Osteoblast (primary cell): Measurements from ENCODE around the gene NPDC1. TPM values are rescaled to one million over a fixed set of nuclear protein-coding genes. Genes with fewer than 3 reads are reported as not detected.

Experiments used
- DNase-seq: peaks from one replicate; pipeline ENCODE4 v3.0.0; 2011; ENCODE audit warnings: low spot score, mixed read lengths; ENCODE audit not compliant: insufficient read length; ENCODE audit errors: missing footprints
- H2AFZ ChIP-seq: 2 replicates; pipeline ENCODE4 v1.6.0; 2011; ENCODE audit warnings: mild to moderate bottlenecking, low read length
- H3K27ac ChIP-seq: 2 replicates; pipeline ENCODE4 v1.5.1; 2011; ENCODE audit warnings: mild to moderate bottlenecking, low read depth, low read length, moderate library complexity
- H3K27me3 ChIP-seq: 2 replicates; pipeline ENCODE4 v1.6.0; 2012; ENCODE audit warnings: mild to moderate bottlenecking, control low read depth, inconsistent platforms, low read length, moderate library complexity; ENCODE audit not compliant: insufficient read depth
- H3K36me3 ChIP-seq: 2 replicates; pipeline ENCODE4 v1.5.1; 2011; ENCODE audit warnings: mild to moderate bottlenecking, low read length, control low read depth, moderate library complexity; ENCODE audit not compliant: insufficient read depth
- H3K4me1 ChIP-seq: 2 replicates; pipeline ENCODE4 v1.5.1; 2011; ENCODE audit warnings: mild to moderate bottlenecking, low read length, control low read depth, moderate library complexity; ENCODE audit not compliant: insufficient read depth
- H3K4me2 ChIP-seq: 2 replicates; pipeline ENCODE4 v1.6.0; 2011; ENCODE audit warnings: mild to moderate bottlenecking, low read length; ENCODE audit not compliant: insufficient read depth
- H3K4me3 ChIP-seq: fragments of 200-600 bp; sonication (generic); 3 replicates; pipeline ENCODE4 v1.5.1; 2012; ENCODE audit warnings: mild to moderate bottlenecking, low read length, inconsistent platforms; ENCODE audit not compliant: insufficient read depth
- H3K79me2 ChIP-seq: 2 replicates; pipeline ENCODE4 v1.6.0; 2012; ENCODE audit warnings: mild to moderate bottlenecking, low read length, control low read depth, inconsistent platforms; ENCODE audit not compliant: insufficient read depth
- H3K9me3 ChIP-seq: 2 replicates; pipeline ENCODE4 v1.5.1; 2011; ENCODE audit warnings: low read depth, low read length, control low read depth
- H4K20me1 ChIP-seq: 2 replicates; pipeline ENCODE4 v1.6.0; 2012; ENCODE audit warnings: mild to moderate bottlenecking, low read length, control low read depth; ENCODE audit not compliant: insufficient read depth
- total RNA-seq: library from RNA; depleted of rRNA; stranded (reverse); fragments of >200 nt; gene quantifications from 2 replicates; pipeline ENCODE4 v1.2.3, GENCODE V29; 2012
- TF ChIP-seq, protein P1 (sequence below): IDR thresholded peaks from 2 replicates; pipeline ENCODE4 v1.5.1; 2011; ENCODE audit warnings: mild to moderate bottlenecking, low read depth, low read length, moderate library complexity; ENCODE audit errors: extremely low read depth

Gene NPDC1
- total RNA-seq, 1 donor: 10.1 TPM

DNA sequence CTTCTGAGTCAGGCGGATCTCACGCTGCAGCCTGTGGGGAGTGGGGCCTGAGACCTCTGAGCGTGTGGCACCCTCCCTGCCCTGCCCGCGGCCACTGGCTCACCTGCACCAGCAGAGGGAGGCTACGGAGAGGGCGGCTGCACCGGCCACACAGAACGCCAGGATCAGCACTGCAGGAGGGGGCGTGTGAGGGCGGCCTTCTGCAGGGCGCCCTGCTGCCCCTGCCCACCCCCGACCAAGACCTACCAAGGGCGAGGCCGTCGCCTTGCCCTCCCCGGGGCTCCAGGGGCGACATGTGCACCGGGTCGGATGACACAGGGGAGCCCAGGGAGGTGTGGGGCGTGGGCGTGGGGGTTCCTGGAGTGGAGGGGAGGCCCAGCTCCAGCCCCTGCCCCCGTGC lies 5.4 kb downstream of the NPDC1 start:
- Histone ChIP-seq H3K4me1 (peaks cover 9% of the 10 kb centered on the region), H3K4me2 (no peak overlapping the region), H3K4me3 (no peak overlapping the region), H3K9me3 (no peaks in the 10 kb centered on the region), H3K27ac (no peak overlapping the region), H2AFZ (no peak overlapping the region), H3K27me3 (no peaks in the 10 kb centered on the region), H3K36me3 (peaks cover 5% of the 10 kb centered on the region), H3K79me2 (peaks cover 30% of the 10 kb centered on the region), H4K20me1 (peaks cover 25% of the 10 kb centered on the region)
- TF ChIP-seq, protein P1, sequence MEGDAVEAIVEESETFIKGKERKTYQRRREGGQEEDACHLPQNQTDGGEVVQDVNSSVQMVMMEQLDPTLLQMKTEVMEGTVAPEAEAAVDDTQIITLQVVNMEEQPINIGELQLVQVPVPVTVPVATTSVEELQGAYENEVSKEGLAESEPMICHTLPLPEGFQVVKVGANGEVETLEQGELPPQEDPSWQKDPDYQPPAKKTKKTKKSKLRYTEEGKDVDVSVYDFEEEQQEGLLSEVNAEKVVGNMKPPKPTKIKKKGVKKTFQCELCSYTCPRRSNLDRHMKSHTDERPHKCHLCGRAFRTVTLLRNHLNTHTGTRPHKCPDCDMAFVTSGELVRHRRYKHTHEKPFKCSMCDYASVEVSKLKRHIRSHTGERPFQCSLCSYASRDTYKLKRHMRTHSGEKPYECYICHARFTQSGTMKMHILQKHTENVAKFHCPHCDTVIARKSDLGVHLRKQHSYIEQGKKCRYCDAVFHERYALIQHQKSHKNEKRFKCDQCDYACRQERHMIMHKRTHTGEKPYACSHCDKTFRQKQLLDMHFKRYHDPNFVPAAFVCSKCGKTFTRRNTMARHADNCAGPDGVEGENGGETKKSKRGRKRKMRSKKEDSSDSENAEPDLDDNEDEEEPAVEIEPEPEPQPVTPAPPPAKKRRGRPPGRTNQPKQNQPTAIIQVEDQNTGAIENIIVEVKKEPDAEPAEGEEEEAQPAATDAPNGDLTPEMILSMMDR: no peak
- DNase-seq: no peak

DNA sequence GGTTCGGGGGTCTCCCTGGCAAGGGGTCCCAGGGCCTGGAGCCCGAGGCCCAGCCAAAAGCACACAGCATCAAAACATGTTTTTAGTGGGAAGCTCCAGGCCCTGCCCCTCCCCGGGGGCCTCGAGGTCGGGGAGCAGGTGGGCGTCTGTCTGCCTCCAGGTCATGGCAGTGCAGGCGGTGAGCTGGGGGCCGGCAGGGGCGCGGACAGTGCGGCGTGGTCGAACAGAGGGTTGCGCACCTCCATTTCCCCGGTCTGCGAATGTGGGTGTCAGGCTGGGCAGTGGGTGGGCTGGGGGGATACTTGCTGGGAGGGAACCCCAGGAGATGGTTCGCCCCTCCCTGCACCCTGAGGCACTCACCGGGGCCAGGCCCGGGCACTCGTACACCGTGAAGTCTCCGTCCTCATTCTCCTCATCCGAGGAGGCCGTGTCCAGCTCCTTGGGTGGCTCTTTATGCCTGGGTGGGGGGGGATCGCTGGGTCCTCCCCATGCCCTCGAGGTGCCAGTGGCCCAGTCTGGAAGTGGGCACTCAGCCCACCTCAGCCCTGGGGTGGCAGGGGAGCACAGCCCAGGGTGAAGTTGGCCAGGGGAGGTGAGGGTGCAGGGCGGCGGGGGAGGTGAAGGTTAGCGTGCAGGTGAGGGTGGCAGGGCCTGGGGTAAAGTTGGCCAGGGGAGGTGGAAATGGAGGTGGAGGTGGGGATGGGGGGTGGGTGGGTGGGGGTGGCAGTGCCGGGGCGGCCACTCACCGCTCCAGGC lies 6.2 kb downstream of the NPDC1 start:
- Histone ChIP-seq H3K27me3 (no peaks in the 10 kb centered on the region), H3K79me2 (peaks cover 25% of the 10 kb centered on the region), H3K4me1 (peaks cover 2% of the 10 kb centered on the region), H4K20me1 (peaks cover 20% of the 10 kb centered on the region), H3K4me2 (no peak overlapping the region), H3K36me3 (peaks cover 5% of the 10 kb centered on the region), H3K9me3 (no peaks in the 10 kb centered on the region), H3K4me3 (no peak overlapping the region), H2AFZ (no peak overlapping the region), H3K27ac (no peak overlapping the region)
- TF ChIP-seq, protein P1: no peak
- no peak for DNase-seq

DNA sequence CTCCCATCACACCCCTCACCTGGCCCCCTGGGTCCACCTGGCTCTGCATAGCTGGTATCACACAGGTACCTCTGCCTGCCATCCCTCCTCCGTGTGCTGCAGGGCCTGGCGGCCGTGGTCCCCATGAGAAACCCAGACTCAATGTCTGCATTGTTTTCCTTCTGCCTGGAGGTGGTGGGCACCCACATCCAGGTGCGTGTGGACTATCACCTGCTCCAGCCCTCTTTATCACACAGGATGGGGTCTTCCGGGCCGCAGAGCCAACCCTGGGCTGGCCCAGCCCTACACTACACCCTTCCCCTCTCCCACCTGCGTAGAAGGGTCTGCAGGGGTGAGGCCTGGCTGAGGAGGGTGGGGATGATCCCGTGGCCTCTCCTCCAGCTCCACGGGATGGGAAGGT lies 7.1 kb downstream of the NPDC1 start:
- Histone ChIP-seq H3K27me3 (no peaks in the 10 kb centered on the region), H4K20me1 (peaks cover 12% of the 10 kb centered on the region), H3K36me3 (peaks cover 5% of the 10 kb centered on the region), H3K27ac (no peak overlapping the region), H3K4me2 (no peak overlapping the region), H3K79me2 (peaks cover 16% of the 10 kb centered on the region), H3K4me1 (no peaks in the 10 kb centered on the region), H2AFZ (no peak overlapping the region), H3K4me3 (no peak overlapping the region), H3K9me3 (no peaks in the 10 kb centered on the region)
- no peak for DNase-seq
- TF ChIP-seq, protein P1: no peak

DNA sequence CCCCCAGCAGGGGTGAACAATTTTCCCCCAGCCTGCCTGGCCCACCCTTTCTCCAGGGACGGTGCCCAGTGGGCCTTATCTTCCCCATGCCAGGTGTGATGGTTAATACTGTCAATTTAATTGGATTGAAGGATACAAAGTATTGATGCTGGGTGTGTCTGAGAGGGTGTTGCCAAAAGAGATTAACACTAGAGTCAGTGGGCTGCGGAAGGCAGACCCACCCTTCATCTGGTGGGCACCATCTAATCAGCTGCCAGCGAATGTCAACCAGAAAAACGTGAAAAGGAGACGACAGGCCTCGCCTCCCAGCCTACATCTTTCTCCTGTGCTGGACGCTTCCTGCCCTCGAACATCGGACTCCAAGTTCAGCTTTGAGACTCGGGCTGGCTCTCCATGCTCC lies 8.5 kb downstream of the NPDC1 start:
- no peak for DNase-seq
- TF ChIP-seq, protein P1: no peak

More for the DNA sequence above, 8.5 kb downstream of the NPDC1 start:
- Histone ChIP-seq H3K4me1 (no peaks in the 10 kb centered on the region), H3K27ac (no peak overlapping the region), H3K4me2 (no peak overlapping the region), H3K4me3 (no peak overlapping the region), H3K27me3 (no peaks in the 10 kb centered on the region), H3K9me3 (no peaks in the 10 kb centered on the region), H3K79me2 (peaks cover 4% of the 10 kb centered on the region), H2AFZ (no peak overlapping the region), H4K20me1 (peaks cover 3% of the 10 kb centered on the region), H3K36me3 (peaks cover 5% of the 10 kb centered on the region)
